Measurements from ENCODE around the gene PLSCR1. TPM values are rescaled to one million over a fixed set of nuclear protein-coding genes. Genes with fewer than 3 reads are reported as not detected.
"Not testable (repeated sequence)": the region's sequence is repeated elsewhere in the genome, so short reads cannot be mapped to it uniquely, and the experiment has no call there.

Gene PLSCR1
- total and polyA plus RNA-seq, 10 donors, result 42.4 to 267 (median 179) TPM

- no peak overlapping the region for H3K27ac ChIP-seq
- no peaks in the 10 kb centered on the region for H3K9me3 ChIP-seq
- no peak overlapping the region for H3K4me3 ChIP-seq
- no peak for TF ChIP-seq CTCF (IDR thresholded peaks at IDR 0.05 in 8 of 11, conservative IDR thresholded peaks at IDR 0.05 in 3 of 11)
- no peak for TF ChIP-seq POLR2AphosphoS5 (IDR thresholded peaks at IDR 0.05)
- no peak for TF ChIP-seq POLR2A (IDR thresholded peaks at IDR 0.05)
- no peaks in the 10 kb centered on the region for H3K36me3 ChIP-seq
- H3K4me1 ChIP-seq, result no peaks in the 10 kb centered on the region
- 85 to 93% (median 88%) methylated on average over 5 to 6 of the region's 6 CpGs for whole genome bisulfite sequencing, 5 donors
- DNase-seq, result no peak
- intact Hi-C loops (cut with DNase I; ENCODE audit: low total_unique reads), result no loop called here
- peaks cover 0 to 20% (median 0%) of the 10 kb centered on the region in 7 donors for H3K27me3 ChIP-seq (replicated peaks in 1 of 7)
Observed at GRCh38 chr3:146476094-146476740, 68.2 kb downstream of the PLSCR1 start.

- DNase-seq; intact Hi-C loops (cut with DNase I; ENCODE audit: low total_unique reads); H3K27ac ChIP-seq; H3K9me3 ChIP-seq; H3K4me1 ChIP-seq; H3K4me3 ChIP-seq; H3K36me3 ChIP-seq: not testable (repeated sequence)
- H3K27me3 ChIP-seq (replicated peaks in 1 of 7), result peaks cover 0 to 20% (median 0%) of the 10 kb centered on the region in 7 donors
- 80 to 94% (median 90%) methylated on average over 2 of the region's 2 CpGs for WGBS, 5 donors
Observed at GRCh38 chr3:146474976-146475375, 69.4 kb downstream of the PLSCR1 start.

- intact Hi-C loops (cut with DNase I; ENCODE audit: low total_unique reads), result no loop called here
- Histone ChIP-seq H3K4me3 (no peak overlapping the region), H3K4me1 (peaks cover 0 to 15% (median 5%) of the 10 kb centered on the region in 6 donors), H3K9me3 (no peaks in the 10 kb centered on the region), H3K36me3 (no peaks in the 10 kb centered on the region), H3K27me3 (replicated peaks in 1 of 7) (peaks cover 0 to 20% (median 0%) of the 10 kb centered on the region in 7 donors), H3K27ac (no peak overlapping the region)
- DNase-seq, result no peak
- no peak for TF ChIP-seq CTCF (IDR thresholded peaks at IDR 0.05 in 8 of 11, conservative IDR thresholded peaks at IDR 0.05 in 3 of 11)
- 91 to 97% (median 93%) methylated on average over 2 of the region's 2 CpGs for whole genome bisulfite sequencing, 5 donors
Observed at GRCh38 chr3:146473726-146474125, 70.7 kb downstream of the PLSCR1 start.

GRCh38 chr3:146472611-146473010 lies 71.8 kb downstream of the PLSCR1 start:
- H3K4me1 ChIP-seq, result peaks cover 0 to 15% (median 6%) of the 10 kb centered on the region in 6 donors
- H3K9me3 ChIP-seq, result no peaks in the 10 kb centered on the region
- TF ChIP-seq POLR2A (IDR thresholded peaks at IDR 0.05), result no peak
- no peak for TF ChIP-seq CTCF (IDR thresholded peaks at IDR 0.05 in 8 of 11, conservative IDR thresholded peaks at IDR 0.05 in 3 of 11)
- TF ChIP-seq POLR2AphosphoS5 (IDR thresholded peaks at IDR 0.05), result no peak
- H3K36me3 ChIP-seq, result no peaks in the 10 kb centered on the region
- 69 to 93% (median 88%) methylated on average over 1 of the region's 1 CpG for WGBS, 5 donors
- H3K27ac ChIP-seq, result no peak overlapping the region
- no peak overlapping the region for H3K4me3 ChIP-seq
- peaks cover 0 to 18% (median 0%) of the 10 kb centered on the region in 7 donors for H3K27me3 ChIP-seq (replicated peaks in 1 of 7)
- intact Hi-C loops (cut with DNase I; ENCODE audit: low total_unique reads), result no loop called here
- DNase-seq, result no peak
